Right renal cortex interstitium (tissue), 3 donors: ENCODE data around the gene LRRC61. TPM values are rescaled to one million over a fixed set of nuclear protein-coding genes. Genes with fewer than 3 reads are reported as not detected.
"Not testable (repeated sequence)": the region's sequence is repeated elsewhere in the genome, so short reads cannot be mapped to it uniquely, and the experiment has no call there.

Source experiments
- DNase-seq, 3 donors: peaks; one replicate each; pipeline ENCODE4 v3.0.0-alpha.2; 2013; ENCODE audit warnings: low read depth in 3 of 3, low spot score in 2 of 3
- polyA plus RNA-seq, 3 donors: library from polyadenylated mRNA; unstranded; fragments of 120-200 nt; gene quantifications; one replicate each; pipeline ENCODE4 v1.2.1, GENCODE V29; 2013; ENCODE audit not compliant: insufficient read length in 3 of 3

LRRC61 gene, protein sequence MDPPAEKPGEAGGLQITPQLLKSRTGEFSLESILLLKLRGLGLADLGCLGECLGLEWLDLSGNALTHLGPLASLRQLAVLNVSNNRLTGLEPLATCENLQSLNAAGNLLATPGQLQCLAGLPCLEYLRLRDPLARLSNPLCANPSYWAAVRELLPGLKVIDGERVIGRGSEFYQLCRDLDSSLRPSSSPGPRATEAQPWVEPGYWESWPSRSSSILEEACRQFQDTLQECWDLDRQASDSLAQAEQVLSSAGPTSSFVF
- polyA plus RNA-seq, result 10 to 100 TPM; 19.8 to 27.1 (median 23.0) TPM

- DNase-seq, result no peak
Observed at GRCh38 chr7:150322833-150323681, at the start of gene LRRC61, which contains the start of gene ACTR3C. Gene LRRC61, plus strand, starts transcription at chr7:150323355. Its CDS starts 13,507 bp downstream, at chr7:150336862. Gene ACTR3C, minus strand, starts transcription at chr7:150323545. Its CDS starts 28,249 bp downstream, at chr7:150295296.

GRCh38 chr7:150276132-150276695, 46.9 kb upstream of the LRRC61 start:
- not testable (repeated sequence) for DNase-seq

DNA sequence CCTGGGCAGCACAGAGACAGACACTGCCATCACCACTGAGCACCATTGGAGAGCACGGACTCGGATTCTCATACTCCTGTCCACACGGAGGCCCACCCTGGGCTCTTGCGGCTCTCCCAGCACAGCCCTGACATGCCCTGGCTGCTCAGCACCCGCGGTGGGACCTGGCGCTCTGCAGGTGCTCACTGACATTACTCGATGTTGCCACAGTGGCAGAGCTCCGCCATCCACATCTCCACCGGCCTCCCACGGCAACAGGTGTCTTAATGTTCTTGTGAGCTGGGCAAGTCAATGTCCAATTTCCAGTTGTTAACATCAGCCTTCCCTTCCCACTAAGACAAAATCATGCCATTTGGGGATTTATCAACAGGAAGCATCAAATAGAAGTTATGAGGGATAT, 44.8 kb upstream of the LRRC61 start:
- DNase-seq, result not testable (repeated sequence)

- DNase-seq, result not testable (repeated sequence)
Observed at GRCh38 chr7:150281681-150282403, 41.3 kb upstream of the LRRC61 start.

GRCh38 chr7:150283111-150283510, 40.0 kb upstream of the LRRC61 start:
- not testable (repeated sequence) for DNase-seq

DNA sequence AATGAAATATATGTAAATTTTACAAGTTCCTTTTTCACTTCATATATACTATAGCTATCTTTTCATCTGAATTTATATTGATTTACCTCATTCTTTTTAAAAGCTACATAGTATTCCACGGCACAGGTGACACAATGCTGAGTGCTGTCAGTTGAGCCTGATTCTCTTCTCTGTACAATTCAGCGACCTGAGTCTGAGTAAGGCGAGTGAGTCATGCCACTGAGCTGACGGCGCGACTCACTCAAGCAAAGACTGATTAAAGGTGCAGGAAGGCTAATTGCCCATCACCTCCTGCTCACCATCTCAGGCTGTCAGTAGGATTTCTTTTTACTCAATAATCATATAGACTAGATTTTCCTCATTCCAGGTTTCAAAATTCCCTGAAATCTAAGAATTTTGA, 39.5 kb upstream of the LRRC61 start:
- not testable (repeated sequence) for DNase-seq

GRCh38 chr7:150285849-150286754, 37.1 kb upstream of the LRRC61 start:
- DNase-seq, result not testable (repeated sequence)

DNA sequence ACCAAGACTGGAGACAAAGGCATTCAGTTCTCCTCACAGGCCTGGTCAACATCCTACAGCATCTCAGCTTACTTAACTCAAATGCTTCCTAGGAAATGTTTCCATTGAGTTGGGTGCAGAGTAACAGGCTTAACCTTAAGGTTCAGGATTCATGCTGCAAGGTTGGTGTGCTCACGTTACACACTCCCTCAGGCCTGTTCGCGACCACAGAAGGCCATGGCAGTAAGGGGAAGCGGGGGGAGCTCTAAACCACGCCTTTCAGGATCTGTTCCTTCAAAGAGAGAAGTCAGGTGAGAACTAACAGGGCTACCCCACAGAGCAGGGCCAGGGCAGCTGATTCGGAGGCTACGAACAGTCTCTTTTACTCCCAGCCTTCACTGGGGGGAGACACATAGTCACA, 35.3 kb upstream of the LRRC61 start:
- DNase-seq, result not testable (repeated sequence)

GRCh38 chr7:150288816-150289215, 34.3 kb upstream of the LRRC61 start:
- DNase-seq, result not testable (repeated sequence)

DNA sequence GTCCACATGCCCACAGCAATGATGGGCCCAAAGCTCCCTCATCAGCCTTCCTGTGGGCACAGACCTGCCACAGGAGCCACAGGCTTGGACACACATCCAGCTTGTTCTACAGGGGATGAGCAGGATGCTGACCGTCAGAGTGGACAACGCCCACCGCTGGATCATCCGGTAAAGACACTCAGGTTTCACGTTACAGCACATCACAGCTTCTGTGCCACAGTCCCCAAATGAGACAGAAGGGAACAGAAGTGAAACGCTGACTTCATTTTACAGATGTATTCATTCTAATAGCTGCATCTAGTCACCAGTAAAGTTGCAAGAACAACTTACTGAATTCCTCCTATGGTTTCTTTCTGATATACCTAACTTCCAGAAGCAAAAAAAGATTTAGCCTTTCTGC, 32.8 kb upstream of the LRRC61 start:
- DNase-seq, result not testable (repeated sequence)

GRCh38 chr7:150295027-150295426, 28.1 kb upstream of the LRRC61 start:
- not testable (repeated sequence) for DNase-seq

DNA sequence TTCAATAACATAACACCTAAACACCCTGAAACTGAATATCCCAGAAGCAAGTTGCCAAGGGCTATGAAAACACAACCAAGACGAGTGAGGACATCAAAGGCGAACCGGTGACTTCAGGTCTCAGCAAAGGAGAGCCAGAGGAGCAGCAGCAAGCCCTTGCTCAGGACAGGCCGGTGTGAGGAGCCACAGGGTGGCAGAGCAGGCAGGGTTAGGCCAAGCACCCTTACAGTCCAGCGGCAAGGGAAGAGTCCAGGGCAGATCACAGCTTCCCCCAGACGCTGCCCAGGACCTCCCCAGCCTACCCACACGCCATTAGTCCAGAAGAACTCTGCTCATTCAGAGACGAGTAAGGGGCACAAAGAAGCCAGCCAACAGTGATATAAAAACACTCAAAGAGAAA, 27.5 kb upstream of the LRRC61 start:
- not testable (repeated sequence) for DNase-seq

GRCh38 chr7:150296802-150297201, 26.4 kb upstream of the LRRC61 start:
- DNase-seq, result not testable (repeated sequence)

GRCh38 chr7:150297978-150298377, 25.2 kb upstream of the LRRC61 start:
- DNase-seq, result not testable (repeated sequence)

DNA sequence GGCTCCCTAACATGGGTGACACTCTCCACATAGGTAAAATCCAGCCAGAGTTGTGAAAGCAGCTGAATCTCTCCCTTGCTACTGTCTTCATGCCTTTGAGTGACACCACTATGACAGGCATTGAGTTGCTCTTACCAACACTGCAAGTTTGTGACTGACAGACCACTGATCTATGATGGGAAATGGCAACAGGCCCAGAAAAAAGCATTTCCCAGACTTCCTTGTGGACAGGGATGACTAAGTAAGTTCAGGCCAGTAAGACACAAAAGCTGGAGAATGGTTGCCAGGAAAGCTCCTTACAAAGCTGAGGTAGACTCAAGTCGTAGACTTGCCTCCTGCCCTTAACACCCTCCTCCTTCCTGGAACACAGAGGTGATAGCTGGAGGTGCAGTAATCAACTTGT, 20.2 kb upstream of the LRRC61 start:
- not testable (repeated sequence) for DNase-seq

GRCh38 chr7:150304499-150305258, 18.5 kb upstream of the LRRC61 start:
- not testable (repeated sequence) for DNase-seq

- not testable (repeated sequence) for DNase-seq
Observed at GRCh38 chr7:150305259-150305902, 17.8 kb upstream of the LRRC61 start.

DNA sequence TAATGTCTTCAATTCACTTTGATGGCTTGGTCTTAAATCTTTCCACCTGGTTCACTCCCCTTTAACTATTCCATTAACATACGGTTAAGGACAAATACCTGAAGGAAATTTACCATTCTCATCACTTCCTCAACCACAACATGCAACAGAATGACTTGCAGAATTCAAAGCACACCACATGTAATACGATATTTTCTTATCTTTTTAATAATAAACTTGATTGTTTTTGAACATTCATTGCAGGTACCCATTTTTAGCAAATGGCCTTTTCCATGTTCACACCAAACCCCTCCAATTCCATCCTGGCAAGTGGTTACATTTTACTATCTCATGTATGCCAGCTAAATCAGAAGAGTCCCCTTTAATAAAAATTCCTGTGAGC, 17.3 kb upstream of the LRRC61 start:
- not testable (repeated sequence) for DNase-seq
